Measurements from ENCODE around the gene TUBB2A. TPM values are rescaled to one million over a fixed set of nuclear protein-coding genes. Genes with fewer than 3 reads are reported as not detected.

The TUBB2A gene
- total and polyA plus RNA-seq, 2 of the 13 experiments (the other 11 are each of a cell fraction or from before 2014, with no cell fraction given): 35.3 to 106 TPM

GRCh38 chr6:3157131-3157933, at the start of gene TUBB2A (continued):
- no peak for TF ChIP-seq HHEX (CRISPR knock-in tag; IDR thresholded peaks at IDR 0.05)
- TF ChIP-seq ZNF121 (CRISPR knock-in tag; IDR thresholded peaks at IDR 0.05): 0 out of 2 replicates have a peak, but pooled peaks have one; percentile 47
- no peak for TF ChIP-seq ZFP41 (CRISPR knock-in tag; IDR thresholded peaks at IDR 0.05; ENCODE audit: borderline replicate concordance)
- peak; percentile 90; the same call in 1 of the 2 replicates for TF ChIP-seq ATF6 (CRISPR knock-in tag; conservative IDR thresholded peaks at IDR 0.05)
- TF ChIP-seq CHD4 (IDR thresholded peaks at IDR 0.05; ENCODE audit: borderline replicate concordance, low read length): no peak
- peak; percentile 49; the same call in 1 of the 2 replicates for TF ChIP-seq ZBTB26 (CRISPR knock-in tag; IDR thresholded peaks at IDR 0.05; ENCODE audit: borderline replicate concordance)
- TF ChIP-seq TBP (CRISPR knock-in tag; IDR thresholded peaks at IDR 0.05): no peak; the same call in 1 of the 2 replicates
- no peak for TF ChIP-seq TRIM22 (IDR thresholded peaks at IDR 0.05)
- no peak for TF ChIP-seq TEAD2 (CRISPR knock-in tag; IDR thresholded peaks at IDR 0.05)
- no peak for TF ChIP-seq ZNF207 (IDR thresholded peaks at IDR 0.05; ENCODE audit: borderline replicate concordance)
- TF ChIP-seq ARNT2 (CRISPR knock-in tag; IDR thresholded peaks at IDR 0.05; ENCODE audit: low read depth): peak; percentile 96
- TF ChIP-seq CSRNP1 (CRISPR knock-in tag; IDR thresholded peaks at IDR 0.05): no peak
- TF ChIP-seq ZNF143 (CRISPR knock-in tag; IDR thresholded peaks at IDR 0.05): no peak
- TF ChIP-seq SRF (IDR thresholded peaks at IDR 0.05; ENCODE audit: low read depth, low read length): no peak
- no peak for TF ChIP-seq GMEB1 (CRISPR knock-in tag; IDR thresholded peaks at IDR 0.05; ENCODE audit: borderline replicate concordance)
- TF ChIP-seq ZNF275 (CRISPR knock-in tag; IDR thresholded peaks at IDR 0.05; ENCODE audit: borderline replicate concordance): peak; percentile 77
- TF ChIP-seq MATR3 (CRISPR knock-in tag; IDR thresholded peaks at IDR 0.05): no peak
- no peak for TF ChIP-seq ZNF317 (CRISPR knock-in tag; IDR thresholded peaks at IDR 0.05)
- TF ChIP-seq TCF7 (IDR thresholded peaks at IDR 0.05; ENCODE audit: low read depth): no peak; the same call in 1 of the 2 replicates
- TF ChIP-seq ZNF703 (CRISPR knock-in tag; IDR thresholded peaks at IDR 0.05; ENCODE audit: borderline replicate concordance): peak; percentile 0; the same call in 1 of the 2 replicates

All from HepG2 (cell line).